ENCODE results near the gene B4GALNT3. TPM values are rescaled to one million over a fixed set of nuclear protein-coding genes. Genes with fewer than 3 reads are reported as not detected.

Gene B4GALNT3
- total RNA-seq, 1 experiment from 2014 or later: 77.9 TPM

DNA sequence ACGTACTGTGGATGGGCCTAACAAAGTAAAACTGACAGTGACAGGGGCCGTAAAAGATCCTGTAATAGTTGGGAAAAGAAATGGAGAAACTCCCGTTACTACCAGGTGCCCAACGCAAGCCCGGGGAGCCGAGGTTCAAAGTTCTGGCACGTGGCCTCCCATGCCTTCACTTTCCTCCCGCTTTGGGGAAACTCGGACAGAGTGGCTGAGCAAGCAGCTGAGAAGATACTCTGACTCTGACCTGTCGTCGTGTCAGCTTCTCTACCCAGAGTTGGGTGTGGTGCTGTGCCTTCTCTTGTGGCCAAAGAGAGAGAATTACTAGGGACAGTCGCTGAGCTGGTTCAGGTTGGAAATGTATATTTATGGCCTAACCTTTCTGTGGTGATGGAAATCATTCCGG lies 1.7 kb downstream of the B4GALNT3 start:
- intact Hi-C loops (cut with micrococcal nuclease; ENCODE audit: unreplicated experiment): no loop called here
- ChIA-PET CTCF (interaction anchor here (0.7 kb wide), 1 partner anchor 474 kb away, joined by 3 read pairs; no protein-coding TSS in a partner anchor), POLR2A (no interaction called here)
- Mint-ChIP-seq H3K36me3 (ENCODE audit: insufficient read depth, unreplicated experiment) (peaks cover 22% of the 10 kb centered on the region), H3K4me1 (ENCODE audit: low read depth, unreplicated experiment) (peaks cover 39% of the 10 kb centered on the region), H3K9me3 (ENCODE audit: unreplicated experiment) (no peaks in the 10 kb centered on the region), H3K27ac (ENCODE audit: unreplicated experiment) (peak overlapping the region; percentile 87), H3K27me3 (ENCODE audit: insufficient read depth, unreplicated experiment) (no peaks in the 10 kb centered on the region), H3K4me3 (ENCODE audit: unreplicated experiment) (peak overlapping the region; percentile 96)
- 0 out of 2 replicates have a peak, but pooled peaks cover 2% of the 10 kb centered on the region for H3K36me3 ChIP-seq (ENCODE audit: control insufficient read depth, insufficient read depth, low read length)
- peak; percentile 38 to 46 for DNase-seq
- H3K9me3 ChIP-seq: no peaks in the 10 kb centered on the region
- TF ChIP-seq, protein P1, sequence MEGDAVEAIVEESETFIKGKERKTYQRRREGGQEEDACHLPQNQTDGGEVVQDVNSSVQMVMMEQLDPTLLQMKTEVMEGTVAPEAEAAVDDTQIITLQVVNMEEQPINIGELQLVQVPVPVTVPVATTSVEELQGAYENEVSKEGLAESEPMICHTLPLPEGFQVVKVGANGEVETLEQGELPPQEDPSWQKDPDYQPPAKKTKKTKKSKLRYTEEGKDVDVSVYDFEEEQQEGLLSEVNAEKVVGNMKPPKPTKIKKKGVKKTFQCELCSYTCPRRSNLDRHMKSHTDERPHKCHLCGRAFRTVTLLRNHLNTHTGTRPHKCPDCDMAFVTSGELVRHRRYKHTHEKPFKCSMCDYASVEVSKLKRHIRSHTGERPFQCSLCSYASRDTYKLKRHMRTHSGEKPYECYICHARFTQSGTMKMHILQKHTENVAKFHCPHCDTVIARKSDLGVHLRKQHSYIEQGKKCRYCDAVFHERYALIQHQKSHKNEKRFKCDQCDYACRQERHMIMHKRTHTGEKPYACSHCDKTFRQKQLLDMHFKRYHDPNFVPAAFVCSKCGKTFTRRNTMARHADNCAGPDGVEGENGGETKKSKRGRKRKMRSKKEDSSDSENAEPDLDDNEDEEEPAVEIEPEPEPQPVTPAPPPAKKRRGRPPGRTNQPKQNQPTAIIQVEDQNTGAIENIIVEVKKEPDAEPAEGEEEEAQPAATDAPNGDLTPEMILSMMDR (IDR thresholded peaks at IDR 0.05; ENCODE audit: insufficient read depth in 1 of 2, low read depth in 1 of 2, low read length in 1 of 2, severe bottlenecking in 1 of 2, unreplicated experiment in 1 of 2): no peak
- TSS peak; percentile 21 for BruUV-seq (replicated peaks)
- peak overlapping the region; percentile 87 for H3K4me3 ChIP-seq (ENCODE audit: low read depth, low read length)
- H3K4me1 ChIP-seq: peaks cover 28% of the 10 kb centered on the region
- no peaks in the 10 kb centered on the region for H3K27me3 ChIP-seq (replicated peaks; ENCODE audit: control insufficient read depth, insufficient read depth, low read length)

- DNase-seq: no peak
- H3K4me1 Mint-ChIP-seq (ENCODE audit: low read depth, unreplicated experiment): peaks cover 39% of the 10 kb centered on the region
- ChIA-PET POLR2A (no interaction called here), CTCF (interaction anchor here (0.7 to 1.0 kb wide), 2 partner anchors 14 to 21 kb away, joined by 3 to 4 read pairs; no protein-coding TSS in a partner anchor)
- Histone ChIP-seq H3K9me3 (no peaks in the 10 kb centered on the region), H3K4me1 (peaks cover 28% of the 10 kb centered on the region), H3K4me3 (ENCODE audit: low read depth, low read length) (no peak overlapping the region), H3K36me3 (ENCODE audit: control insufficient read depth, insufficient read depth, low read length) (0 out of 2 replicates have a peak, but pooled peaks cover 2% of the 10 kb centered on the region), H3K27me3 (replicated peaks; ENCODE audit: control insufficient read depth, insufficient read depth, low read length) (no peaks in the 10 kb centered on the region)
- intact Hi-C loops (cut with micrococcal nuclease; ENCODE audit: unreplicated experiment): no loop called here
- no peaks in the 10 kb centered on the region for H3K9me3 Mint-ChIP-seq (ENCODE audit: unreplicated experiment)
- peaks cover 22% of the 10 kb centered on the region for H3K36me3 Mint-ChIP-seq (ENCODE audit: insufficient read depth, unreplicated experiment)
- H3K4me3 Mint-ChIP-seq (ENCODE audit: unreplicated experiment): peak overlapping the region; percentile 96
- no peaks in the 10 kb centered on the region for H3K27me3 Mint-ChIP-seq (ENCODE audit: insufficient read depth, unreplicated experiment)
- no TSS peak for BruUV-seq (replicated peaks)
- TF ChIP-seq, protein P1 (IDR thresholded peaks at IDR 0.05; ENCODE audit: insufficient read depth in 1 of 2, low read depth in 1 of 2, low read length in 1 of 2, severe bottlenecking in 1 of 2, unreplicated experiment in 1 of 2): no peak
- no peak overlapping the region for H3K27ac Mint-ChIP-seq (ENCODE audit: unreplicated experiment)
Observed at GRCh38 chr12:462936-463705, 3.4 kb downstream of the B4GALNT3 start.

GRCh38 chr12:464484-465267 lies 4.9 kb downstream of the B4GALNT3 start:
- Histone ChIP-seq H3K4me3 (ENCODE audit: low read depth, low read length) (no peak overlapping the region), H3K4me1 (peaks cover 21% of the 10 kb centered on the region), H3K36me3 (ENCODE audit: control insufficient read depth, insufficient read depth, low read length) (peaks cover 3% of the 10 kb centered on the region; the same call in 1 of the 2 replicates), H3K9me3 (no peaks in the 10 kb centered on the region), H3K27me3 (replicated peaks; ENCODE audit: control insufficient read depth, insufficient read depth, low read length) (no peaks in the 10 kb centered on the region)
- ChIA-PET POLR2A (no interaction called here), CTCF (no interaction called here)
- BruUV-seq (replicated peaks): no TSS peak
- intact Hi-C loops (cut with micrococcal nuclease; ENCODE audit: unreplicated experiment): no loop called here
- DNase-seq: no peak
- Mint-ChIP-seq H3K4me3 (ENCODE audit: unreplicated experiment) (no peak overlapping the region), H3K4me1 (ENCODE audit: low read depth, unreplicated experiment) (peaks cover 39% of the 10 kb centered on the region), H3K27ac (ENCODE audit: unreplicated experiment) (no peak overlapping the region), H3K27me3 (ENCODE audit: insufficient read depth, unreplicated experiment) (no peaks in the 10 kb centered on the region), H3K9me3 (ENCODE audit: unreplicated experiment) (no peaks in the 10 kb centered on the region), H3K36me3 (ENCODE audit: insufficient read depth, unreplicated experiment) (peaks cover 15% of the 10 kb centered on the region)
- TF ChIP-seq, protein P1 (IDR thresholded peaks at IDR 0.05; ENCODE audit: insufficient read depth in 1 of 2, low read depth in 1 of 2, low read length in 1 of 2, severe bottlenecking in 1 of 2, unreplicated experiment in 1 of 2): no peak
